Hepatocyte (in vitro differentiated cells): ENCODE results near the gene HMCN1. TPM values are rescaled to one million over a fixed set of nuclear protein-coding genes. Genes with fewer than 3 reads are reported as not detected.
A peak's percentile ranks its signal among the peaks of the same experiment; 100 is the strongest.

Experiments used
- DNase-seq: peaks from one replicate; pipeline ENCODE4 v3.0.0-alpha.2; 2016; ENCODE audit warnings: low spot score
- H2AFZ ChIP-seq: fragments of 200-600 bp; sonication (generic); 2 replicates; pipeline ENCODE4 v1.6.0; 2016; ENCODE audit warnings: antibody characterized with exemption, mild to moderate bottlenecking
- H3K27ac ChIP-seq: fragments of 200-600 bp; sonication (generic); 2 replicates; pipeline ENCODE4 v1.5.1; 2016; ENCODE audit warnings: mild to moderate bottlenecking
- H3K27me3 ChIP-seq: fragments of 200-600 bp; sonication (generic); 2 replicates; pipeline ENCODE4 v1.6.1; 2016
- H3K36me3 ChIP-seq: fragments of 200-600 bp; sonication (generic); replicated peaks from 2 replicates; pipeline ENCODE4 v1.5.1; 2016; ENCODE audit warnings: low read depth; ENCODE audit not compliant: insufficient read depth
- H3K4me1 ChIP-seq: fragments of 200-600 bp; sonication (generic); 2 replicates; pipeline ENCODE4 v1.5.1; 2016; ENCODE audit warnings: mild to moderate bottlenecking, moderate library complexity; ENCODE audit not compliant: insufficient read depth
- H3K4me2 ChIP-seq: fragments of 200-600 bp; sonication (generic); 2 replicates; pipeline ENCODE4 v1.6.0; 2016
- H3K4me3 ChIP-seq: fragments of 200-600 bp; sonication (generic); 2 replicates; pipeline ENCODE4 v1.5.1; 2016; ENCODE audit warnings: mild to moderate bottlenecking
- H3K79me2 ChIP-seq: fragments of 200-600 bp; sonication (generic); 2 replicates; pipeline ENCODE4 v1.6.0; 2017; ENCODE audit warnings: mild to moderate bottlenecking
- H3K9me2 ChIP-seq: fragments of 200-600 bp; sonication (generic); replicated peaks from 2 replicates; pipeline ENCODE4 v1.6.0; 2017; ENCODE audit warnings: mild to moderate bottlenecking; ENCODE audit not compliant: insufficient read depth
- H3K9me3 ChIP-seq: fragments of 200-600 bp; sonication (generic); 2 replicates; pipeline ENCODE4 v1.5.1; 2016; ENCODE audit warnings: low read depth, mild to moderate bottlenecking
- H4K20me1 ChIP-seq: fragments of 200-600 bp; sonication (generic); 2 replicates; pipeline ENCODE4 v1.6.0; 2016; ENCODE audit warnings: mild to moderate bottlenecking; ENCODE audit not compliant: insufficient read depth, poor library complexity, severe bottlenecking
- EZH2 ChIP-seq: fragments of 200-600 bp; sonication (generic); IDR thresholded peaks from 2 replicates; pipeline ENCODE4 v1.6.1; 2016; ENCODE audit warnings: antibody characterized with exemption, mild to moderate bottlenecking, borderline replicate concordance
- EZH2phosphoT487 ChIP-seq: fragments of 200-600 bp; sonication (generic); IDR thresholded peaks from one replicate; pipeline ENCODE4 v1.6.1; 2018; ENCODE audit warnings: antibody characterized with exemption, mild to moderate bottlenecking, low read depth, moderate library complexity; ENCODE audit not compliant: unreplicated experiment, severe bottlenecking
- WGBS: methylation state at CpG from one replicate; pipeline ENCODE4 v1.1.6; 2016; ENCODE audit warnings: low lambda C conversion rate; ENCODE audit errors: missing lambda C conversion rate; 5-methylcytosine and 5-hydroxymethylcytosine counted together
- polyA plus RNA-seq: library from polyadenylated mRNA; unstranded; fragments of >200 nt; fragmentation: Nextera tagmentation; extraction: Ambion mirVana; gene quantifications from 2 replicates; pipeline ENCODE4 v1.2.1, GENCODE V29; 2016
- total RNA-seq: library from RNA; depleted of rRNA; stranded (reverse); fragments of >200 nt; gene quantifications from 2 replicates; pipeline ENCODE4 v1.2.3, GENCODE V29; 2014
- TF ChIP-seq, protein P1 (sequence below): fragments of 200-600 bp; sonication (generic); IDR thresholded peaks from 2 replicates; pipeline ENCODE4 v1.5.1; 2016; ENCODE audit warnings: antibody characterized with exemption, mild to moderate bottlenecking; ENCODE audit not compliant: poor library complexity

Gene HMCN1
- total and polyA plus RNA-seq, 2 experiments from 2014 or later, result 2.3 to 13.4 TPM

DNA sequence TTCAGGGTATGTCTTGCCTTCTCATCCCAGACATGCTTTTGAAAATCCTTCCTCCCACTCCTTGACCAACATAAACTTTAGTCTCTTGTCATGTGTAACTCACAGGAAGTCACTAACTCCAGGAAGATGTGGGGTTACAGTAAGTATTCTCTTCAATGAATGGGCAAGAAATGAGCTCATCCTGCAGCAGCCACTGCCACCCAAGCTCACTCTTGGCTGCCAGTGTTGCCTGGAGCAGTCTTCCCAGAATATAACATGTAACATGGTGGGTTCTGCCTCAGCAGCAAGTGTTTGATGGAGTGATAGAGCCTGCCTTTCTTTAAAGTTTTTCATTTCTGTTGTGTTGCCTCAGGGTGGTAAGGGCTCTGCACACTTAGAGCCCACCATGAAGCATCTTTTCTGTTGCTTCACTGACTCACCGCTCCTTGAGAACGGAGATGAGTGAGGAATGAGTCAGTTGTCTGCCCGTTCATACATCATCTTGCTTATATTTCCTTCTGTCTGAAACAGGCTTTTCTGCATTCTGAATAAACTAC is 453.9 kb downstream of the HMCN1 start:
- peak; percentile 36 for DNase-seq
- Histone ChIP-seq H3K4me1 (no peaks in the 10 kb centered on the region), H2AFZ (no peak overlapping the region), H3K9me3 (no peaks in the 10 kb centered on the region), H3K79me2 (no peaks in the 10 kb centered on the region), H3K9me2 (no peaks in the 10 kb centered on the region), H3K4me2 (no peak overlapping the region), H3K27ac (no peak overlapping the region), H4K20me1 (no peaks in the 10 kb centered on the region), H3K27me3 (no peaks in the 10 kb centered on the region), H3K36me3 (no peaks in the 10 kb centered on the region), H3K4me3 (no peak overlapping the region)
- 66% methylated on average over 3 of the region's 3 CpGs for WGBS
- TF ChIP-seq EZH2phosphoT487 (no peak), EZH2 (no peak)
- TF ChIP-seq, protein P1, sequence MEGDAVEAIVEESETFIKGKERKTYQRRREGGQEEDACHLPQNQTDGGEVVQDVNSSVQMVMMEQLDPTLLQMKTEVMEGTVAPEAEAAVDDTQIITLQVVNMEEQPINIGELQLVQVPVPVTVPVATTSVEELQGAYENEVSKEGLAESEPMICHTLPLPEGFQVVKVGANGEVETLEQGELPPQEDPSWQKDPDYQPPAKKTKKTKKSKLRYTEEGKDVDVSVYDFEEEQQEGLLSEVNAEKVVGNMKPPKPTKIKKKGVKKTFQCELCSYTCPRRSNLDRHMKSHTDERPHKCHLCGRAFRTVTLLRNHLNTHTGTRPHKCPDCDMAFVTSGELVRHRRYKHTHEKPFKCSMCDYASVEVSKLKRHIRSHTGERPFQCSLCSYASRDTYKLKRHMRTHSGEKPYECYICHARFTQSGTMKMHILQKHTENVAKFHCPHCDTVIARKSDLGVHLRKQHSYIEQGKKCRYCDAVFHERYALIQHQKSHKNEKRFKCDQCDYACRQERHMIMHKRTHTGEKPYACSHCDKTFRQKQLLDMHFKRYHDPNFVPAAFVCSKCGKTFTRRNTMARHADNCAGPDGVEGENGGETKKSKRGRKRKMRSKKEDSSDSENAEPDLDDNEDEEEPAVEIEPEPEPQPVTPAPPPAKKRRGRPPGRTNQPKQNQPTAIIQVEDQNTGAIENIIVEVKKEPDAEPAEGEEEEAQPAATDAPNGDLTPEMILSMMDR, result no peak

DNA sequence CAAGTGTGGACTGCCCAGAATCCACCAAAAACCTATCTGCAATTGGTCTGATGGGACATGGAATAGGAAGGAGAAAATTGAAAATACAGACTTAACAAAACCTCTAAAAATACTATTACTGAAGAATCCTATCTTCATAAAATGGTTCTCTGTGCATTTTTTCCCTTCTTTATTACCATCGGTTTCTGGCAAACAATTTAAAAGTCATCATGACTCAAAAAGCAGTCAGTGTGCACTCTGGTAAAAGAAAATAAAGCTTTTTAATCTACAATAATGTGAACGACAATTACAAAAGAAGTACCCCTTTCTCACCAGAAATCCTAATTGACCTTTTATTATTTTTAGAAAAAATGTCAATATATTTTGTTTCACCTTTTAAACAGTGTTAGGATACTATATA is 454.5 kb downstream of the HMCN1 start:
- no peaks in the 10 kb centered on the region for H3K9me2 ChIP-seq
- no peaks in the 10 kb centered on the region for H3K9me3 ChIP-seq
- TF ChIP-seq EZH2 (no peak), EZH2phosphoT487 (no peak)
- H3K27ac ChIP-seq, result peak overlapping the region; percentile 43
- WGBS, result 90% methylated on average over 2 of the region's 2 CpGs
- H2AFZ ChIP-seq, result no peak overlapping the region
- H3K36me3 ChIP-seq, result no peaks in the 10 kb centered on the region
- no peaks in the 10 kb centered on the region for H3K27me3 ChIP-seq
- H4K20me1 ChIP-seq, result no peaks in the 10 kb centered on the region
- no peaks in the 10 kb centered on the region for H3K4me1 ChIP-seq
- H3K4me2 ChIP-seq, result no peak overlapping the region
- no peaks in the 10 kb centered on the region for H3K79me2 ChIP-seq
- DNase-seq, result no peak
- no peak overlapping the region for H3K4me3 ChIP-seq

DNA sequence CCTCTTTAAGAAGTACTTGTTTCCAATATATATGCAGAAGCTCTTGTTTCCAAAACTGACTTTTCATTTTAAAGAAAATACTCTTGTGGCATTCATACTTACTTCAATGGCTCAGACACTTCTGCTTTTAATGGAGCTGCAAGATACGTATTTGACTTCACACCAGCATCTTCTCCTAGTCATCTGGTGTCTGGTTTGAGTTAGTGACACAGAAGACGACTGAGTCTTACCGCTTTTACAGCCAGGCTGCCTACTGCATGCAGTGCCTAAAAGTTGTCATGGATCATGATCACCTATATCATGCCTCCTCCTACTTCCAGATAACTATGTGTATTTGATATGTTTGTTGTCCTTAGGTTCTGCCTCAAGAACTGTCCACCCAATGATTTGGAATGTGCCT is 455.0 kb downstream of the HMCN1 start:
- 89% methylated on average over 3 of the region's 3 CpGs for WGBS
- no peaks in the 10 kb centered on the region for H3K79me2 ChIP-seq
- no peaks in the 10 kb centered on the region for H3K27me3 ChIP-seq
- DNase-seq, result no peak
- H3K4me1 ChIP-seq, result no peaks in the 10 kb centered on the region
- H3K27ac ChIP-seq, result no peak overlapping the region
- no peak overlapping the region for H2AFZ ChIP-seq
- no peaks in the 10 kb centered on the region for H3K36me3 ChIP-seq
- H3K9me2 ChIP-seq, result no peaks in the 10 kb centered on the region
- no peak overlapping the region for H3K4me2 ChIP-seq
- no peaks in the 10 kb centered on the region for H4K20me1 ChIP-seq
- H3K9me3 ChIP-seq, result no peaks in the 10 kb centered on the region
- no peak for TF ChIP-seq EZH2phosphoT487
- no peak for TF ChIP-seq EZH2
- TF ChIP-seq, protein P1, result no peak
- H3K4me3 ChIP-seq, result no peak overlapping the region

DNA sequence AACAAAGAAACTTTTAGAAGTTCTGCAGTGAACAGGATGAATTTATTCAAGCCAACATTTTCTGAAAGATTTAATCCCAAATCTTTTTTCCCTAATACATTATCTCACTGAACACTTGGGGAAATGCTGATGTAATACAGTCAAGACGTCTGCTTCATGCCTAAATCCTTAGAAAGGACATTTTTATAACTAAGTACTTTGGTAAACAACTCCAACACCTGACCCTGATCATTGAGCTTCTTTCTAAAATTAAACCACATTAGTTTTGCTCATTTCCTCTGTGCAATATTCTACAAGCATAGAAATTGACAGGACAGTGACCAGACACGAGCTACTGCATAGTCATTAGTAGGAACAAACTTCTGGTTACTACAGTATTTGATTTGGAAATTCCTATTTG is 457.3 kb downstream of the HMCN1 start:
- no peak overlapping the region for H3K27ac ChIP-seq
- no peak overlapping the region for H3K4me2 ChIP-seq

More for the DNA sequence above, 457.3 kb downstream of the HMCN1 start:
- H3K36me3 ChIP-seq, result no peaks in the 10 kb centered on the region
- H3K4me1 ChIP-seq, result no peaks in the 10 kb centered on the region
- H3K9me3 ChIP-seq, result no peaks in the 10 kb centered on the region
- H3K4me3 ChIP-seq, result no peak overlapping the region
- DNase-seq, result no peak
- H2AFZ ChIP-seq, result no peak overlapping the region
- H3K9me2 ChIP-seq, result no peaks in the 10 kb centered on the region
- H3K27me3 ChIP-seq, result no peaks in the 10 kb centered on the region
- no peaks in the 10 kb centered on the region for H3K79me2 ChIP-seq
- WGBS, result 73% methylated on average over 2 of the region's 2 CpGs
- TF ChIP-seq EZH2, result no peak
- TF ChIP-seq, protein P1, result no peak
- TF ChIP-seq EZH2phosphoT487, result no peak
- no peaks in the 10 kb centered on the region for H4K20me1 ChIP-seq
